Suppressor macrophage treated with lipopolysaccharide for 1 hour (primary cell): Measurements from ENCODE around the gene ITM2C.

Experiments
- DNase-seq, 3 donors: peaks; one replicate each; pipeline ENCODE4 v3.0.0-alpha.2; 2020 to 2022

The ITM2C gene

GRCh38 chr2:230908595-230909191, 44.0 kb downstream of the ITM2C start:
- peak; percentile 83 to 92 (median 86) for DNase-seq

- DNase-seq, result no peak
Observed at GRCh38 chr2:230909841-230910545, 45.3 kb downstream of the ITM2C start.

GRCh38 chr2:230910546-230911177, 45.9 kb downstream of the ITM2C start:
- DNase-seq, result no peak

GRCh38 chr2:230912046-230912445, 47.3 kb downstream of the ITM2C start:
- no peak for DNase-seq

GRCh38 chr2:230912724-230913123, 48.0 kb downstream of the ITM2C start:
- no peak for DNase-seq

GRCh38 chr2:230913406-230914143, 48.8 kb downstream of the ITM2C start:
- DNase-seq, result peak; percentile 68 to 79 (median 72)

- DNase-seq, result no peak
Observed at GRCh38 chr2:230914886-230915285, 50.1 kb downstream of the ITM2C start.

- DNase-seq, result peak in 1 of 3 donors; percentile 34
Observed at GRCh38 chr2:230915319-230915718, 50.6 kb downstream of the ITM2C start.

GRCh38 chr2:230916218-230916617, 51.5 kb downstream of the ITM2C start:
- no peak for DNase-seq

- DNase-seq, result no peak
Observed at GRCh38 chr2:230919240-230919639, 54.5 kb downstream of the ITM2C start.

GRCh38 chr2:230919681-230920080, 54.9 kb downstream of the ITM2C start:
- DNase-seq, result no peak

GRCh38 chr2:230920167-230920566, 55.4 kb downstream of the ITM2C start:
- no peak for DNase-seq

- DNase-seq, result no peak
Observed at GRCh38 chr2:230921806-230922595, 57.3 kb downstream of the ITM2C start.

GRCh38 chr2:230922951-230923717, 58.4 kb downstream of the ITM2C start:
- no peak for DNase-seq

- no peak for DNase-seq
Observed at GRCh38 chr2:230924092-230924469, 59.3 kb downstream of the ITM2C start.

- peak; percentile 96 to 98 (median 97) for DNase-seq
Observed at GRCh38 chr2:230924470-230925341, 60.0 kb downstream of the ITM2C start, which contains the start of gene GPR55. TSS of gene GPR55 (minus strand) at chr2:230925242. CDS start at chr2:230910962, 14,280 bp downstream.

- peak in 1 of 3 donors; percentile 25 for DNase-seq
Observed at GRCh38 chr2:230925443-230925878, 60.7 kb downstream of the ITM2C start.

- DNase-seq, result no peak
Observed at GRCh38 chr2:230925879-230926765, 61.4 kb downstream of the ITM2C start.

- DNase-seq, result no peak
Observed at GRCh38 chr2:230927711-230928341, 63.1 kb downstream of the ITM2C start.
